CD14-positive monocyte (primary cell): ENCODE results near the gene KANK2. TPM values are rescaled to one million over a fixed set of nuclear protein-coding genes. Genes with fewer than 3 reads are reported as not detected.

Experiments used
- DNase-seq, 3 donors: peaks; one replicate each; pipeline ENCODE4 v3.0.0-alpha.2; 2011 to 2022
- H2AFZ ChIP-seq: 2 replicates; pipeline ENCODE4 v1.6.0; 2012; ENCODE audit warnings: mild to moderate bottlenecking, low read depth, low read length, inconsistent platforms; ENCODE audit not compliant: insufficient read depth, poor library complexity, severe bottlenecking
- H3K27ac ChIP-seq, 2 donors: 1 replicate in 1 of 2; 2 replicates in 1 of 2; pipeline ENCODE4 v1.5.1; 2012 to 2013; ENCODE audit warnings: low read length in 2 of 2, control low read depth in 1 of 2, inconsistent platforms in 1 of 2, low read depth in 1 of 2, mild to moderate bottlenecking in 1 of 2
- H3K27me3 ChIP-seq, 2 donors: one replicate each; pipeline versions ENCODE4 v1.6.0 to v1.6.1; 2011 to 2013; ENCODE audit warnings: low read length in 2 of 2; ENCODE audit not compliant: control insufficient read depth in 2 of 2, insufficient read depth in 2 of 2
- H3K36me3 ChIP-seq, 2 donors: replicated peaks in 1 of 2; 1 replicate in 1 of 2; 2 replicates in 1 of 2; pipeline versions ENCODE4 v1.5.1 to v1.6.1; 2012 to 2013; ENCODE audit warnings: low read length in 2 of 2, control low read depth in 1 of 2, inconsistent platforms in 1 of 2, mild to moderate bottlenecking in 1 of 2; ENCODE audit not compliant: insufficient read depth in 2 of 2, control insufficient read depth in 1 of 2
- H3K4me1 ChIP-seq, 2 donors: 1 replicate in 1 of 2; 2 replicates in 1 of 2; pipeline versions ENCODE4 v1.5.1 to v1.6.1; 2012 to 2013; ENCODE audit warnings: low read length in 2 of 2, control low read depth in 1 of 2, inconsistent platforms in 1 of 2, mild to moderate bottlenecking in 1 of 2, moderate library complexity in 1 of 2; ENCODE audit not compliant: insufficient read depth in 2 of 2, control insufficient read depth in 1 of 2
- H3K4me2 ChIP-seq: replicated peaks from 2 replicates; pipeline ENCODE3; 2012; ENCODE audit warnings: low read length, moderate library complexity, mild to moderate bottlenecking; ENCODE audit not compliant: poor library complexity, severe bottlenecking; ENCODE audit errors: extremely low read depth
- H3K4me3 ChIP-seq, 3 experiments: fragments of 200-600 bp in 1 of 3; sonication (generic) in 1 of 3; replicated peaks in 1 of 3; 1 replicate in 2 of 3; 2 replicates in 1 of 3; pipeline ENCODE4 v1.5.1; 2011 to 2013; ENCODE audit warnings: low read length in 3 of 3, mild to moderate bottlenecking in 3 of 3, control low read depth in 2 of 3, low read depth in 2 of 3, inconsistent platforms in 1 of 3, moderate library complexity in 1 of 3
- H3K79me2 ChIP-seq: 2 replicates; pipeline ENCODE4 v1.6.0; 2012; ENCODE audit warnings: mild to moderate bottlenecking, control low read depth, inconsistent platforms, low read length, moderate library complexity; ENCODE audit not compliant: insufficient read depth
- H3K9ac ChIP-seq: 2 replicates; pipeline ENCODE4 v1.6.0; 2017; ENCODE audit warnings: low read length, mild to moderate bottlenecking; ENCODE audit not compliant: insufficient read depth, poor library complexity, severe bottlenecking
- H3K9me3 ChIP-seq, 2 donors: replicated peaks in 1 of 2; 1 replicate in 1 of 2; 2 replicates in 1 of 2; pipeline versions ENCODE4 v1.5.1 to v1.6.1; 2012 to 2013; ENCODE audit warnings: low read length in 2 of 2, control low read depth in 1 of 2; ENCODE audit not compliant: control insufficient read depth in 1 of 2, insufficient read depth in 1 of 2
- H4K20me1 ChIP-seq: 2 replicates; pipeline ENCODE4 v1.6.0; 2012; ENCODE audit warnings: mild to moderate bottlenecking, low read length, control low read depth, moderate library complexity; ENCODE audit not compliant: insufficient read depth
- H3K27ac Mint-ChIP-seq, 7 donors: one replicate each; pipeline ENCODE4 v1.8.0; 2020; ENCODE audit warnings: mild to moderate bottlenecking in 7 of 7, mixed read lengths in 7 of 7, moderate library complexity in 6 of 7, inconsistent platforms in 2 of 7
- H3K27me3 Mint-ChIP-seq, 3 donors: one replicate each; pipeline ENCODE4 v1.8.0; 2021 to 2022; ENCODE audit warnings: low read depth in 3 of 3, mild to moderate bottlenecking in 3 of 3, mixed read lengths in 3 of 3, moderate library complexity in 3 of 3, inconsistent platforms in 1 of 3
- H3K36me3 Mint-ChIP-seq, 2 donors: one replicate each; pipeline ENCODE4 v1.8.0; 2020; ENCODE audit warnings: mixed read lengths in 2 of 2, inconsistent platforms in 1 of 2, mild to moderate bottlenecking in 1 of 2
- H3K4me1 Mint-ChIP-seq: one replicate; pipeline ENCODE4 v1.8.0; 2020; ENCODE audit warnings: mild to moderate bottlenecking, mixed read lengths
- H3K4me3 Mint-ChIP-seq, 2 donors: one replicate each; pipeline ENCODE4 v1.8.0; 2020; ENCODE audit warnings: mild to moderate bottlenecking in 2 of 2, mixed read lengths in 2 of 2, moderate library complexity in 1 of 2
- H3K9me3 Mint-ChIP-seq, 7 donors: one replicate each; pipeline ENCODE4 v1.8.0; 2020 to 2022; ENCODE audit warnings: mixed read lengths in 7 of 7, mild to moderate bottlenecking in 6 of 7, moderate library complexity in 6 of 7, inconsistent platforms in 2 of 7
- CTCF ChIP-seq: fragments of 200-600 bp; IDR thresholded peaks from one replicate; pipeline ENCODE4 v1.8.0; 2022; ENCODE audit warnings: antibody characterized with exemption, mild to moderate bottlenecking
- WGBS: methylation state at CpG from one replicate; pipeline ENCODE4 v1.1.5; 2013; ENCODE audit warnings: missing lambda C conversion rate; ENCODE audit not compliant: insufficient coverage; 5-methylcytosine and 5-hydroxymethylcytosine counted together
- intact Hi-C, 2 donors: fragments of 100-400 bp; cut with micrococcal nuclease; formaldehyde crosslinking; loops; one replicate each; pipeline versions ENCODE4 v1.15.0 to v1.15.1; 2023
- polyA plus RNA-seq, 3 donors: library from polyadenylated mRNA; depleted of rRNA in 1 of 3; unstranded in 2 of 3; stranded (reverse) in 1 of 3; fragments of 300-500 nt in 2 of 3; fragments of >200 nt in 1 of 3; fragmentation: Illumina TruSeq in 2 of 3; gene quantifications; 1 replicate in 2 of 3; 2 replicates in 1 of 3; pipeline ENCODE4 v1.2.3, GENCODE V29; 2012 to 2021

The KANK2 gene
- polyA plus RNA-seq, 3 donors, result 0.40 to 1.3 (median 0.64) TPM

DNA sequence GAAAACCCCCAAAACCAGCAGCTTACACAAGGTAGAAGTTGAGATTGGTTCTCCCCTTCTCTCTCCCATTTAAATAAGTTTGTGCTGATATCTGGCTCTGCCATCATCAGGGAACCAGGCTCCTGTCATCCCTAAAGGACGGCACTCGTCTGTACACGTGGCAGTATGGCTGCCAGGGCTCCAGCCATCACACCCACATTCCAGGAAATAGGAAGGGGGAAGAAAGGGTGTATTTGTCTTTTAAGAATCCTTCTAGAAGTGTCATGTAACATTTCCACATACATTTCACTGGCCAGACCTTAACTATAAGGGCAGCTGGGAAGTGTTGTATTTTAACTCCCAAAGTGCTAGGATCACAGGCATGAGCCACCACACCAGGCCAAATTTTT, 51.8 kb downstream of the KANK2 start:
- peaks cover 0 to 8% (median 0%) of the 10 kb centered on the region in 7 donors for H3K9me3 Mint-ChIP-seq
- no peaks in the 10 kb centered on the region for H3K27me3 ChIP-seq
- no peak overlapping the region for H2AFZ ChIP-seq
- WGBS, result no CpG with 5 or more reads among the region's 3 CpGs
- H4K20me1 ChIP-seq, result no peaks in the 10 kb centered on the region
- H3K9ac ChIP-seq, result no peak overlapping the region
- H3K27ac ChIP-seq, result no peak overlapping the region
- no peaks in the 10 kb centered on the region for H3K9me3 ChIP-seq
- peaks cover 0 to 2% (median 1%) of the 10 kb centered on the region in 3 donors for H3K27me3 Mint-ChIP-seq
- TF ChIP-seq CTCF, result no peak
- peaks cover 10% of the 10 kb centered on the region for H3K79me2 ChIP-seq
- H3K27ac Mint-ChIP-seq, result peak overlapping the region in 1 of 7 donors; percentile 41
- peaks cover 12% of the 10 kb centered on the region for H3K4me1 Mint-ChIP-seq
- intact Hi-C loops, result no loop called here
- peaks cover 27 to 43% of the 10 kb centered on the region in 2 donors for H3K36me3 ChIP-seq
- H3K4me3 ChIP-seq, result no peak overlapping the region
- no peak overlapping the region for H3K4me3 Mint-ChIP-seq
- DNase-seq, result no peak
- H3K4me1 ChIP-seq, result peaks cover 10 to 11% of the 10 kb centered on the region in 2 donors
- peaks cover 27 to 55% of the 10 kb centered on the region in 2 donors for H3K36me3 Mint-ChIP-seq
- no peak overlapping the region for H3K4me2 ChIP-seq

DNA sequence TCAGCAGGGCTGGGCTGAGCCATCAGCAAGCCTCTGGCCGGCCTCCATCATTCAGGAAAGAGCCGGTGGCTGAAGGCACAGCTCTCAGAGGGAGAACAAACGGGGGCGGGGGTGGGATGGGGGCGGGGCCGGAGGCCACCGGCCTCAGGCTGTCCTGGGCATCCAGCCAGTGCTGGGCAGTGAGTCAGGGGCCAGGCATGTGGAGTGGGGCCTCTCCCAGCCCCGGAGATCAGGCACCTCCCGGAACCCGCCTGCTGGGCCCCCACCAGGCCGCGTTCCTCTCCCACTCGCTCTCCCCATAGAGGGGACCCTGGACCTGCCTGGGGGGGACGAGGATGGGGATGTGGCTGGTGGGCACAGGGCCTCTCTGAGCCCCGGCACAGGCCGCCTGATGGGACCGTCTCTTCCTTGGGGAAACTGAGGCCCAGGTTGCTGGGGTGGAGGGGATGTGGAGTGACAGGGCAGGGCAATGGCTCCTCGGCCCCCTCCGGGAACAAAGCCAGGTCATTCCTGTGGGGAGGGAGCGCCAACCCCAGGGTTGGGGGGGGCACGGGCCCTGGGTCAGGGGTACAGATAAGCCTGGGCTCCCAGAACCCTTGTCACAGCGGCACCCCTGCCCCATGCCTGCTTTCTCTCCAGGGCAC, 54.7 kb downstream of the KANK2 start:
- Histone ChIP-seq H3K27me3 (peaks cover 0 to 6% of the 10 kb centered on the region in 2 donors), H3K36me3 (peaks cover 16 to 27% of the 10 kb centered on the region in 2 donors), H4K20me1 (no peaks in the 10 kb centered on the region), H3K9me3 (no peaks in the 10 kb centered on the region), H3K4me3 (peak overlapping the region in 1 of 3 experiments; percentile 51), H3K79me2 (no peaks in the 10 kb centered on the region), H3K4me1 (peaks cover 26 to 30% of the 10 kb centered on the region in 2 donors), H3K27ac (no peak overlapping the region), H2AFZ (peak overlapping the region; percentile 67), H3K4me2 (peak overlapping the region; percentile 47), H3K9ac (peak overlapping the region; percentile 45)
- H3K4me1 Mint-ChIP-seq, result peaks cover 32% of the 10 kb centered on the region
- H3K9me3 Mint-ChIP-seq, result peaks cover 0 to 8% (median 2%) of the 10 kb centered on the region in 7 donors
- peak overlapping the region; percentile 48 to 50 for H3K4me3 Mint-ChIP-seq
- 5% methylated on average over 10 of the region's 22 CpGs for WGBS
- H3K27ac Mint-ChIP-seq, result no peak overlapping the region
- no peak for TF ChIP-seq CTCF
- H3K36me3 Mint-ChIP-seq, result peaks cover 18 to 37% of the 10 kb centered on the region in 2 donors
- intact Hi-C loops, result no loop called here
- DNase-seq, result peak in 1 of 3 donors; percentile 40
- H3K27me3 Mint-ChIP-seq, result peaks cover 13 to 21% (median 17%) of the 10 kb centered on the region in 3 donors
